Panc1 (cell line): ENCODE data around the gene ADAMTS14.

ENCODE experiments used
- POLR2AphosphoS5 ChIP-seq: IDR thresholded peaks from 2 replicates; pipeline ENCODE4 v1.6.1; 2012; ENCODE audit warnings: mild to moderate bottlenecking, low read depth, low read length, moderate library complexity
- TF ChIP-seq, protein P1 (sequence below): fragments of 450-650 bp; IDR thresholded peaks from 2 replicates; pipeline ENCODE4 v1.5.1; 2017; ENCODE audit warnings: mild to moderate bottlenecking
- TF ChIP-seq, protein P2 (sequence below), 2 experiments: IDR thresholded peaks; 2 replicates each; pipeline ENCODE4 v1.6.1; 2011 to 2012; ENCODE audit warnings: low read depth in 2 of 2, control low read depth in 1 of 2, low read length in 1 of 2, mild to moderate bottlenecking in 1 of 2, moderate library complexity in 1 of 2; ENCODE audit not compliant: insufficient read depth in 1 of 2

DNA sequence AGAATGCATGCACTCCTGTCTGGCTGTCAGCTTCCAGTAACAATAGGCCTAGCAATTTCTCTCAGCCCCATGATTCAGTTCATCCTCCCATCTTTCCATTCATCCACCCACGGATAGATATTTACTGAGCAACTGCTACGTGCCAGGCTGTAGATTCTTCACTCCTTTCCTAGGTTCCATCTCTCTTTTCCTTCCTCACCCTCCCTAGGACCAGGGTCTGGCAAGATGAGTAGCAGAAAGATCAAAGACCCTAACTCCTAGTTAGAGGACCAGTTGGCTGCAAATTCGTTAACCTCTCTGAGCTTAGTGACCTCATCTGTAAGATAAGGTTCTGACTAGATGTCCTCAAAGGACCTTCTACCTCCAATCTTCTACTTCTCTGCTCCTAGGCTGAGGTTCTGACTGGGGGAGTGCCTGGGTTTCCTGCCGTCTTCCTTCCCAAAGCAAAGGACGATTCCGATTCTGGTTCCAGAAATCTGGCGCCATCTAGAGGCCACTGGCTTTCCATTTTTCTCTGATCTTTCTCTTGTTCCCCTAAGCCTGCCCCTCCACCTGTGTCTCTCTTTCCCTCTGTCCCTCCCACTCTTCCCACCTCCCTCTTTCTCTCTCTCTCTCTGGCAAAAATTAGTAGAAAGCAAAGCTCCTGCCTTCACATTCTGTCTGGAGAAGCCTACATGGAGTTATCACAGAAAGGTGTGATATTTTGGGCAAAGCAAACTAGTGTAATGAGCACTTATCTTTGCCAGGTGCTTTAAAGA is 86.6 kb downstream of the ADAMTS14 start:
- TF ChIP-seq, protein P1, sequence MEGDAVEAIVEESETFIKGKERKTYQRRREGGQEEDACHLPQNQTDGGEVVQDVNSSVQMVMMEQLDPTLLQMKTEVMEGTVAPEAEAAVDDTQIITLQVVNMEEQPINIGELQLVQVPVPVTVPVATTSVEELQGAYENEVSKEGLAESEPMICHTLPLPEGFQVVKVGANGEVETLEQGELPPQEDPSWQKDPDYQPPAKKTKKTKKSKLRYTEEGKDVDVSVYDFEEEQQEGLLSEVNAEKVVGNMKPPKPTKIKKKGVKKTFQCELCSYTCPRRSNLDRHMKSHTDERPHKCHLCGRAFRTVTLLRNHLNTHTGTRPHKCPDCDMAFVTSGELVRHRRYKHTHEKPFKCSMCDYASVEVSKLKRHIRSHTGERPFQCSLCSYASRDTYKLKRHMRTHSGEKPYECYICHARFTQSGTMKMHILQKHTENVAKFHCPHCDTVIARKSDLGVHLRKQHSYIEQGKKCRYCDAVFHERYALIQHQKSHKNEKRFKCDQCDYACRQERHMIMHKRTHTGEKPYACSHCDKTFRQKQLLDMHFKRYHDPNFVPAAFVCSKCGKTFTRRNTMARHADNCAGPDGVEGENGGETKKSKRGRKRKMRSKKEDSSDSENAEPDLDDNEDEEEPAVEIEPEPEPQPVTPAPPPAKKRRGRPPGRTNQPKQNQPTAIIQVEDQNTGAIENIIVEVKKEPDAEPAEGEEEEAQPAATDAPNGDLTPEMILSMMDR, result peak; percentile 89
- no peak for TF ChIP-seq POLR2AphosphoS5
- TF ChIP-seq, protein P2, sequence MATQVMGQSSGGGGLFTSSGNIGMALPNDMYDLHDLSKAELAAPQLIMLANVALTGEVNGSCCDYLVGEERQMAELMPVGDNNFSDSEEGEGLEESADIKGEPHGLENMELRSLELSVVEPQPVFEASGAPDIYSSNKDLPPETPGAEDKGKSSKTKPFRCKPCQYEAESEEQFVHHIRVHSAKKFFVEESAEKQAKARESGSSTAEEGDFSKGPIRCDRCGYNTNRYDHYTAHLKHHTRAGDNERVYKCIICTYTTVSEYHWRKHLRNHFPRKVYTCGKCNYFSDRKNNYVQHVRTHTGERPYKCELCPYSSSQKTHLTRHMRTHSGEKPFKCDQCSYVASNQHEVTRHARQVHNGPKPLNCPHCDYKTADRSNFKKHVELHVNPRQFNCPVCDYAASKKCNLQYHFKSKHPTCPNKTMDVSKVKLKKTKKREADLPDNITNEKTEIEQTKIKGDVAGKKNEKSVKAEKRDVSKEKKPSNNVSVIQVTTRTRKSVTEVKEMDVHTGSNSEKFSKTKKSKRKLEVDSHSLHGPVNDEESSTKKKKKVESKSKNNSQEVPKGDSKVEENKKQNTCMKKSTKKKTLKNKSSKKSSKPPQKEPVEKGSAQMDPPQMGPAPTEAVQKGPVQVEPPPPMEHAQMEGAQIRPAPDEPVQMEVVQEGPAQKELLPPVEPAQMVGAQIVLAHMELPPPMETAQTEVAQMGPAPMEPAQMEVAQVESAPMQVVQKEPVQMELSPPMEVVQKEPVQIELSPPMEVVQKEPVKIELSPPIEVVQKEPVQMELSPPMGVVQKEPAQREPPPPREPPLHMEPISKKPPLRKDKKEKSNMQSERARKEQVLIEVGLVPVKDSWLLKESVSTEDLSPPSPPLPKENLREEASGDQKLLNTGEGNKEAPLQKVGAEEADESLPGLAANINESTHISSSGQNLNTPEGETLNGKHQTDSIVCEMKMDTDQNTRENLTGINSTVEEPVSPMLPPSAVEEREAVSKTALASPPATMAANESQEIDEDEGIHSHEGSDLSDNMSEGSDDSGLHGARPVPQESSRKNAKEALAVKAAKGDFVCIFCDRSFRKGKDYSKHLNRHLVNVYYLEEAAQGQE (IDR thresholded peaks at IDR 0.05; ENCODE audit: insufficient read depth in 1 of 2, low read depth in 2 of 2, low read length in 1 of 2), result no peak
